Epithelial cell of esophagus (primary cell): ENCODE measurements around the gene OGT.
"Not testable (repeated sequence)": the region's sequence is repeated elsewhere in the genome, so short reads cannot be mapped to it uniquely, and the experiment has no call there.

ENCODE experiments used
- DNase-seq: peaks from one replicate; pipeline ENCODE4 v3.0.0; 2010; ENCODE audit warnings: low read depth
- H3K4me3 ChIP-seq: 2 replicates; pipeline ENCODE4 v1.5.1; 2011; ENCODE audit warnings: mild to moderate bottlenecking, low read length, control low read depth
- TF ChIP-seq, protein P1 (sequence below): IDR thresholded peaks from 2 replicates; pipeline ENCODE4 v1.5.1; 2011; ENCODE audit warnings: low read depth, mild to moderate bottlenecking, low read length, control low read depth, inconsistent platforms; ENCODE audit not compliant: insufficient read depth; ENCODE audit errors: missing control alignments

OGT gene

DNA sequence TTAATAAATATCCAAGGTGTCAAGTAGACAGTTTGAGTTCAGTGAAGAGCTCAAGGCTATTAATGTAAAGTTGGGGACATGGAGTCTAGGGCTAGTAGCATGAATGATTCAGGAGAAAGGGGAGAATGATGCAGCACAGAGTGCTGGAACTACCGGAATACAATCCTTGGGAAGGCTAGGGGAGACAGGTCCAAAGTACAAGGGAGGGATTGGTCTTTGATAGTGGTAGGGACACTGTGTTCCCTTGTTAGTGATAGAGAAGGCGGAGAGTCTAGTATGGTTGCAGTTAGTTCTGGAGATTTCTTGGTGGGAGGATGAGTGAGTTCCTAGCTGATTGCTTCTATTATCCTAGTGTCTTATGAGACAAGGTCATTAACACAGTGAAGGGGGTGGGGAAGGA lies 54.0 kb downstream of the OGT start:
- DNase-seq: no peak
- no peak overlapping the region for H3K4me3 ChIP-seq
- TF ChIP-seq, protein P1, sequence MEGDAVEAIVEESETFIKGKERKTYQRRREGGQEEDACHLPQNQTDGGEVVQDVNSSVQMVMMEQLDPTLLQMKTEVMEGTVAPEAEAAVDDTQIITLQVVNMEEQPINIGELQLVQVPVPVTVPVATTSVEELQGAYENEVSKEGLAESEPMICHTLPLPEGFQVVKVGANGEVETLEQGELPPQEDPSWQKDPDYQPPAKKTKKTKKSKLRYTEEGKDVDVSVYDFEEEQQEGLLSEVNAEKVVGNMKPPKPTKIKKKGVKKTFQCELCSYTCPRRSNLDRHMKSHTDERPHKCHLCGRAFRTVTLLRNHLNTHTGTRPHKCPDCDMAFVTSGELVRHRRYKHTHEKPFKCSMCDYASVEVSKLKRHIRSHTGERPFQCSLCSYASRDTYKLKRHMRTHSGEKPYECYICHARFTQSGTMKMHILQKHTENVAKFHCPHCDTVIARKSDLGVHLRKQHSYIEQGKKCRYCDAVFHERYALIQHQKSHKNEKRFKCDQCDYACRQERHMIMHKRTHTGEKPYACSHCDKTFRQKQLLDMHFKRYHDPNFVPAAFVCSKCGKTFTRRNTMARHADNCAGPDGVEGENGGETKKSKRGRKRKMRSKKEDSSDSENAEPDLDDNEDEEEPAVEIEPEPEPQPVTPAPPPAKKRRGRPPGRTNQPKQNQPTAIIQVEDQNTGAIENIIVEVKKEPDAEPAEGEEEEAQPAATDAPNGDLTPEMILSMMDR: no peak

DNA sequence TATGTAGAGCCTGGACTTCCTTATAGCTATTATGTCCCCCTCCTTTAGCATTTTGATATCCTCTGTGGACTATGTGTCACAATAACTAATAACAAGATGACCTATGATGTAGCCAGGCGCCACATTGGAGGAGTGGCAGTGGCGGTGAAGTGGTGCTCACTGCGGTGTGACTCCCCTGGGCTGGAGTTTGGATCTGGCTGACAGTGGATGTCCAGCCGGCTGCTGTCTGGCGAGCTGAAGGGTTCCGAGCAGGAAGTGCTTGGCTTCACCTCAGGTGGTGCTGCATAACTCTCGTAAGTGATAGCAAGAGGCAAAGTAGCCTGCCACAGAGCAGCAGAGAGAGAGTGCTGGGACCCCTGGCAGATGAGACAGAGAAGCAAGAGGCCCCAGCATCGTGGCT lies 60.3 kb downstream of the OGT start:
- H3K4me3 ChIP-seq, DNase-seq: not testable (repeated sequence)

DNA sequence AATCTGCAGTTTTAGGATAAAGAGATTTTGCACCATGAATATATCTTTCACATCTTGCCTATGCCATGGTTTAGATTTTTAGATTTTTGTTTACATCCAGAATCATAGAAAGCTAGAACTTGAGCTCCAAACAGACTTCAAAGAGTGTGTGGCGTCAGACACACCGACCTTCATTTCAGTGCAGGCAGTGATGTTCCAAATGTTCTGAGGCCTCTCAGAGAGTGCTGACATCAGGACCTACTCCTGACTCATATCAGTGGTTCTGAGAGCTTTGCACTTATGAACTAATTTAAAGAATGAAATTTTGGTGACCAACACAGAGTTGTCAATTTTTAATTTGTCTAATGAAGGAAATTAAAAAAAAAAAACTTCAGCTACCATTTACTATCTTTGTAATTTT lies 67.1 kb downstream of the OGT start:
- DNase-seq: no peak
- TF ChIP-seq, protein P1: no peak
- H3K4me3 ChIP-seq: no peak overlapping the region

DNA sequence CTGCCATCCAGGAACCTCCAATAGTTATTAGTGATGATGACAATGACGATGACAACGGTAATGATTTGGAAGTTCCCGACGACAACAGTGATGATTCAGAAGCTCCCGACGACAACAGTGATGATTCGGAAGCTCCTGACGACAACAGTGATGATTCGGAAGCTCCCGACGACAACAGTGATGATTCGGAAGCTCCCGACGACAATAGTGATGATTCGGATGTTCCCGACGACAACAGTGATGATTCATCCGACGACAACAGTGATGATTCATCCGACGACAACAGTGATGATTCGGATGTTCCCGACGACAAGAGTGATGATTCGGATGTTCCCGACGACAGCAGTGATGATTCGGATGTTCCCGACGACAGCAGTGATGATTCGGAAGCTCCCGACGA lies 70.7 kb downstream of the OGT start:
- DNase-seq: no peak
- TF ChIP-seq, protein P1: no peak
- no peak overlapping the region for H3K4me3 ChIP-seq

DNA sequence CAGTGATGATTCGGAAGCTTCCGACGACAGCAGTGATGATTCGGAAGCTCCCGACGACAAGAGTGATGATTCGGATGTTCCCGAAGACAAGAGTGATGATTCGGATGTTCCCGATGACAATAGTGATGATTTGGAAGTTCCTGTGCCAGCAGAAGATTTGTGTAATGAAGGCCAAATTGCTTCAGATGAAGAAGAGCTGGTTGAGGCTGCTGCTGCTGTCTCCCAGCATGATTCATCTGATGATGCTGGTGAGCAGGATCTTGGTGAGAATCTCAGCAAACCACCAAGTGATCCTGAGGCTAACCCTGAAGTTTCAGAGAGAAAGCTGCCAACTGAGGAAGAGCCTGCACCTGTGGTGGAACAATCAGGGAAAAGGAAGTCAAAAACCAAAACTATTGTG lies 71.2 kb downstream of the OGT start:
- H3K4me3 ChIP-seq: no peak overlapping the region
- TF ChIP-seq, protein P1: no peak
- DNase-seq: no peak

DNA sequence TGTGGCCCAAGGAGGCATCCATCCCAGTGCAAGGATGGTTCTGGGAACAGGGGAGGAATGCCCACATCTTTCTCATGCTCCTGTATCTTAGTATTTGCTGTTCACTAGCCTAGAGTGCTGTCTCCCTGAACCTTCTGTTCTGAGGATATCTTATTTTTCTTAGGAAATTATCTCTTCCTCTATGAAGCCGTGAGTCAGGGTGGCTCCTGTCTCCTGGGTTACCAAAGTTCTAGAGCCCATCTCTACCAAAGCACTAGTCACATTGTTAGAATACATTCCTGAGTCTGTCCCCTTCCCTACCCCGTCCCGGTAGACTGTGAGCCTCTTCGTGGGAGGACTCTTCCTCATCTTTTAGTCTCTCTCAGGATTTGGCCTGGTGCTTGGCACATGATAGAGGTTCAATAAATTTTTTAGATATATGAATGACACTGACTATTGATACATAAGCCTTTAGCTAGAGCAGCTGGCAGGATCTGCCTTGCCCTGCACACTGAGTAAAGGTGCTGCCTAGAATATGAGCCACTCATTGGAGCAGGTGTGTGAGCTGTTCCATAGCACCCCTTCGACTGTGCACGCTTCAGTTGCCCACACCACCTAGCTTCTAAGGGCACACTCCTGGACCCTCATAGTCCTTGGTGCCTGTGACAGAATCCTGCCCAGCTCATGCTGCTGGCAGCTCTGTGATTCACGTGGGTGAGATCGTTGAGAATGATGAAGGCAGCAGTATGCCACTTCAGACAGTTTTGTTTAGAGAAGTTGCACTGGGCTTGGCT lies 72.1 kb downstream of the OGT start:
- TF ChIP-seq, protein P1: no peak
- H3K4me3 ChIP-seq: no peak overlapping the region
- no peak for DNase-seq

DNA sequence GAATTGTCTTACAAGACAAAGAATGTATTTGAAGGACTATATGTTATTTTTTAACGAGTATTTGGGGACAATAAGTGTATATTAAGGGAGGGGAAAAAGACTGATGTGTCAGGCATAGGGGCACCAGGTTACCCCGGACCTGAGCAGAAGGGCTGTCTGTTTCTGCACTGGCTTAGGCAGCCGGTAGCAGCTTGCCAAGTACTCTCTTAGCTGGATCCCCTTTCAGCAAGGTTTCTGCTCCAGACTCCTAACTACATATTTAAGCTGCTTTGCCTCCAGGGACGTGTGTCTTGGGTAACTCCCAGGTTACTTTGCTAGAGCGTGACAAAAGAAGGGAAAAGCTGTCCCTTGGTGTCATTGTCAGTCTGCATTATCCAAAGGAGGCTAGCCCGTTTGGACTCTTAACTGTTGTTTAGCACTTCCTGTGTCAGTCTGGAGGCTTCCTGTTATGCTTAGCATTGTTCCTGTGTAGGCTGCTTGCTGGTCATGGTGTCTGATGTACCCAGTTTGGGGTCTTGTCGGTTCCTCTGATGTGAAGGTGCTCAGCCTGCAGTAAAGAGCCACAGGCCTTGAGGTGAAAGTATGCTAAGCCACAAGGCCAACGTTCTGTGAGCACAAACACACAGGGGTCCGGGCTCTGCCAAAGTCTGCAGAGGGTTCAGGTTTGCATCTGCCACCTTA lies 73.8 kb downstream of the OGT start:
- TF ChIP-seq, protein P1: no peak
- no peak for DNase-seq
- H3K4me3 ChIP-seq: no peak overlapping the region
